ENCODE measurements around the gene VWA5B1.

DNA sequence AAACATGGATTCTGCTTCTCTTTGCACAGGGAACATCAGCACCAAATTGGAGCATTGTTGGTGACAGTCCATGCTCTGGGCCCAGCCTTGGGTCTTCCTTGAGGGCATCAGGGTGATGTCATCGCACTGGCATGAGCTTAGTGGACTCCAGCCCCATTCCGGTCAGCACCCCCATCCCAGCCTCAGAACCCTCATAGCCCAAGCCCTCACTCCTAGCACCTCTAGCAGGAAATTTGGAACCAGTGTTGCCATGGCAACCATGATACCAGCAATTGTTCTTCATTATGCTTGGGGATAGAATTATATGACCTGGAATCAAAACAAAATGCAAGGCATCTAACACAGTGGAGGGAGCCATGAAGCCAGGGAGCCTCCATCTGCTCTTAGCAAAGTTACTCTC, 83.1 kb downstream of the VWA5B1 start:
- no peak for TF ChIP-seq EZH2 (IDR thresholded peaks at IDR 0.05; ENCODE audit: borderline replicate concordance, low read depth, low read length, severe bottlenecking)
- TF ChIP-seq, protein P1, sequence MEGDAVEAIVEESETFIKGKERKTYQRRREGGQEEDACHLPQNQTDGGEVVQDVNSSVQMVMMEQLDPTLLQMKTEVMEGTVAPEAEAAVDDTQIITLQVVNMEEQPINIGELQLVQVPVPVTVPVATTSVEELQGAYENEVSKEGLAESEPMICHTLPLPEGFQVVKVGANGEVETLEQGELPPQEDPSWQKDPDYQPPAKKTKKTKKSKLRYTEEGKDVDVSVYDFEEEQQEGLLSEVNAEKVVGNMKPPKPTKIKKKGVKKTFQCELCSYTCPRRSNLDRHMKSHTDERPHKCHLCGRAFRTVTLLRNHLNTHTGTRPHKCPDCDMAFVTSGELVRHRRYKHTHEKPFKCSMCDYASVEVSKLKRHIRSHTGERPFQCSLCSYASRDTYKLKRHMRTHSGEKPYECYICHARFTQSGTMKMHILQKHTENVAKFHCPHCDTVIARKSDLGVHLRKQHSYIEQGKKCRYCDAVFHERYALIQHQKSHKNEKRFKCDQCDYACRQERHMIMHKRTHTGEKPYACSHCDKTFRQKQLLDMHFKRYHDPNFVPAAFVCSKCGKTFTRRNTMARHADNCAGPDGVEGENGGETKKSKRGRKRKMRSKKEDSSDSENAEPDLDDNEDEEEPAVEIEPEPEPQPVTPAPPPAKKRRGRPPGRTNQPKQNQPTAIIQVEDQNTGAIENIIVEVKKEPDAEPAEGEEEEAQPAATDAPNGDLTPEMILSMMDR (IDR thresholded peaks at IDR 0.05; ENCODE audit: extremely low read depth in 1 of 2, insufficient read depth in 1 of 2, low read depth in 1 of 2, low read length in 2 of 2): no peak
